ENCODE results near the gene DHRSX.
"Not testable (repeated sequence)": the region's sequence is repeated elsewhere in the genome, so short reads cannot be mapped to it uniquely, and the experiment has no call there.

DHRSX gene

GRCh38 chrX:2497961-2498780, 2.6 kb downstream of the DHRSX start:
- peak; percentile 66 for DNase-seq (ENCODE audit: low spot score)

DNA sequence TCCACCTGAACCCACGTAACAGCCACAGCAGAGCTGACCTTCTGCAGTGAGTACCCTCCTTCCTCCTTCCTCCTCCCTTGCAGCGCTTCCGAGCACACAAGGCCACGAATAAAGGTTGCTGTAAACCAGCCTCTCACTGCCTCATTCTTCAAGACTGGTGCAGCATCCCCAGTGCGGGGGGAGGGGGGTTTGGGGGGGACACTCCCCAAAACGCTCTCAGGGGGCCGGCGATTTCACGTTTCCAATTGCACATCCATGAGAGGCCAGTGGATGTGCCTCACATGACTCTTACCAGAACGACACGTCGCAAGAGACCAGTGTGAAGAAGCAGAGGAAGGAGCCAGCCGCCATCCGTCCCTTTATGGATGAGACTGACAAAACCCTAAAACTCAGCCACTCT, 5.2 kb downstream of the DHRSX start:
- no peak for DNase-seq (ENCODE audit: low spot score)

DNA sequence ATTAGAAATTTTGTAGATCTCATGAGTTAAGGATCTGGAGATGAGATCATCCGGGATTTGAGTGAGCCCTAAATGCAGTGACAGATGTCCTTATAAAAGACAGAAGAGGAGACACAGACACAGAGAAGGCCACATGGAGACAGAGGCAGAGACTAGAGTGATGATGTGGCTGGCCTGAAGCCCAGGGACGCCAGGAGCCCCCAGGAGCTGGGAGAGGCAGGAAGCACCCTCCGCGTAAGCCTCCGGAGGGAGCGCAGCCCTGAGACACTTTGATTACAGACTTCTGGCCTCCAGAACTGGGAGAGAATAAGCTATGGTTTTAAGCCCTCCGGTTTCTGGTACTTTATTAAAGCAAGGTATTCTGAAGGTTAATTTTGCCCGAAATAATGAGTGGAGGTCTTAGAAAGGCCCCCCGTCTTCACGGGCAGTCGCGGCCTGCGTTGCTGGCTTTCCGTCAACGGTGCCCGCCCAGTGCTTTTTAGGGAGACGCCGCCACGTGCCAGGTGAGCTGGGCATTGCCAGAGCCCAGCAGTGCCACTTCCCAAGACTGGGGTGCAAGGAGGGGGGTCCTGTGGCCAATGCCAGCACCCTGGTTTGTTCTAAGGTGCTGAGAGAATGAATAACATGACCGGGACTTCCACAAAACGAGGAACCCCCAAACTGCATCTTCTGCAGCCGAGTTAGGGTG, 8.1 kb downstream of the DHRSX start:
- no peak for DNase-seq (ENCODE audit: low spot score)

GRCh38 chrX:2490634-2491033, 10.1 kb downstream of the DHRSX start:
- no peak for DNase-seq (ENCODE audit: low spot score)

DNA sequence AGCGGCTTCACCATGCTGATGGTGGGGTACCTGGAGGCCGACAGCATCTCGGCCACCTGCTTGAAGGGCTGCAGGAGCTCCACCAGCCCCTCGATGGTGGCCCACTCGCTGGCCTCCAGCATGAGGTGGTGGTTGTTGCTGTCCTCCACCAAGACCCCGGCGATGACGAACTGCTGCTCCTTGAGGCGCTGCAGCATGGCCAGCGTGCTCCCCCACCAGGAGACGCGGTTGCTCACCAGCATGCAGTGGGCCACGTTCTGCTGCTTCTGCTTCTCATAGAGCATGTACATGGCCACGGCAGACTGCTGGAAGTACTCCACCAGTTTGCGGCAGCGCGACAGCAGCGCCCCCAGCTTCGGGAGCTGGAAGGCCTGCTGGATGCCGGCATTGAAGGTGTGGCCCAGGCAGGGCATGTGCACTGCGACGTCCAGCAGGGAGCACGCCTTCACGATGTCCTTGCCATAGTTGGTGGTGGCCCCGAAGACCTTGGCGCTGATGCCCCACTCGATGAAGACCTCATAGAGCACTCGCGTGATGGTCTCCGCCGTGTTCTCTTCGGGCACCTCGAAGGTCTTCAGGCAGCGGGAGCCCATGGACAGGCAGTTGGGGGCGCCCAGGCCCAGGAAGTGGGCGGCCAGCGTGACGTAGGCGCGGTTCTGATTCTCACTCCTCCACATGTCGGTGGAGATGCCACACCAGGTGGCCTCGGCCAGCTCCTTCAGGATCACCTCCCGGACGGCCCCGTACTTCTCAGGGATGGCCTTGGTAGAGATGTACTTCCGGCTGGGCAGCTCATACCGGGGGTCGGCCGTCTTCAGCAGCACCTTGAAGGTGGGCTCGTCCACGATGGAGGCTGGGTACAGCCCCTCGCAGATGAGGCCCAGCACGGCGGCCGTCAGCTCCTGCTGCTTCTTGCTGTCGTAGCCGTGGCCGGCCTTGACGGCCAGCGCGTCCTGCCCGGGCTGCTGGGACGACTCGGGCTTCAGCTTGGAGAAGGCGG, 11.0 kb downstream of the DHRSX start:
- DNase-seq (ENCODE audit: low spot score), result no peak

DNA sequence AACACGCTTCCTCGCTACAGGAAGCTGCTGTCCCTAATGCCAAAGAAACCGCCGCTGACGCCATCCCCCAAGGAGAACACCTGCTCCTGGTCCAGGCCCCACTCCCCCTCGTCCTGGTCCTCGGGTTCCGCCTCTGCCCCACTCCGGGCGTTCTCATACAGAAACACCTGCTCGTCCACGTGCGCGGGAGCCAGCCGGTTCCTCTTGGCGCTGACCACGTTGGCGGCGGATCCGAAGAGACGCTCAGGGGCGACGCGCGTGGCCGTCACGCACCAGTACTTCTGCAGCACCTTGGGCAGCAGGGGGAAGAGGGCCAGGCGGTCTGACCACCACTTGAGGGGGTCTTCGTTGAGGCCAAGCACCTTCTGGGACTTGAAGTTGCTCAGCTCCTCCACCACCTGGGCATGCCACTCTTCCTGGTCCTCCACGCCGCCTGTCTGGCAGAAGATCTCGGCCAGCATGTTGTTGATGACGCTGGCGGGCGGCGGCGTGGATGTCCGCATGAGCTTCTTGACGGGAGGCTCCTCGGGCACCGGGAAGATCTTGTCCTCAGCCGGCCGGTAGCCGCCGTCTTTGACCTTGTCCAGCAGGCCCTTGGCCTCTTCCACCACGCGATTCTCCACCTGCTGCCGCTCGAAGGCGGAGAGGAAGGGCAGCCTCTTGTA, 12.0 kb downstream of the DHRSX start:
- no peak for DNase-seq (ENCODE audit: low spot score)

GRCh38 chrX:2487366-2487765, 13.4 kb downstream of the DHRSX start:
- DNase-seq (ENCODE audit: low spot score), result no peak

DNA sequence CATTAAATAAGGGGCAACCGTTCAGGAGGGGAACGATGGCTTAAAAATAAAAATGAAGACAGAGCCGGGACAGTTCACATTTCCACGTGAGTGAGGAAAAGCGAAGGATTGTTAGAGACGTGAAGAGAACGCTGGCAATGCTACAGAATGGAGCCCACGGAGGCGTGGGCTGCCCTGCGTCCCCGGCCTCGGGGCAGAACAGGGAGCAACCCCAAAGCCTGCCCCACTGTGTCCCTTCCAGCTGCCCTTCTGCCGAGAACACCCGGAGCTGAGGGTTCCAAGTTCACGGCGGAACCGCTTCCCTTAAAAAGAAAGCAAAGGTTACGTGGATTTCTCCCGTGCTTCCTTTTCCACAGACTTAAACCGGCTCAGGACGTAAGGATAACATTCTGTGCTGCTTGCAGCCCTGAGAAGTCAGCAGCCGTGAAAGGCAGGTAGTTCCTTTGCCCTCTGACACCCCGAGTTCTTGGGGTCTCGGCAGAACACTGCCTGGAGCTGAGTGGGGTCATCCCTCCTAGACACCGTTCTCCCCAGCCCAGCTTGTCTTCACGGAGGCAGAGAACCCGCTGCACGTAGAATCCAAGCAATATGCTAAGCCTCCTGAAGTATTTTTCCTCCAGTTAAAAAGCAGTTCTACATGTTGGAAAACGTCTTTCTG, 14.2 kb downstream of the DHRSX start:
- DNase-seq (ENCODE audit: low spot score), result no peak

DNA sequence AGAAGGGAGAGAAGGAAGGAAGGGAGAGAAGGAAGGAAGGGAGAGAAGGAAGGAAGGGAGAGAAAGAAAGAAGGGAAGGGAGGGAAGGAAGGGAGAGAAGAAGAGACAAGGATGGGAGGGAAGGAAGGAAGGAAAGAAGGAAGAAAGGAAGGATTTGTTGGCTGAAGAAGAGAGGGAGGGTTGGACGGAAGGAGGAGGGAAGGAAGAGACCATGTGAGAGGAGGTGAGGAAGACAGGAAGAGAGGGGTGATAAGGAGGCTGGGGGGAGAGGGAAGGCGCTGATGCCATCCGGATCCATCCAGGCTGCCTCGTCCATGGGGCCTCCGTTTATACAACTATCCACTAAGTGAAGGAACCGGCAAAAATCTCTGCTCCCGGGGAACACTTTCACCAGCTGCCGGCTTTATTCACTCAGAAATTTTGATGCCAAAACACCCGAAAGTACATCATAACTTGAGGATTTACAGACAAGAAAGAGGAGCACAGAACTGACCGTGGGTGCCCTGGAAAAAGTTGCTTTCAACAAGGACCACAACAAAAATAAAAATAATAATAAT, 14.9 kb downstream of the DHRSX start:
- DNase-seq (ENCODE audit: low spot score), result no peak

DNA sequence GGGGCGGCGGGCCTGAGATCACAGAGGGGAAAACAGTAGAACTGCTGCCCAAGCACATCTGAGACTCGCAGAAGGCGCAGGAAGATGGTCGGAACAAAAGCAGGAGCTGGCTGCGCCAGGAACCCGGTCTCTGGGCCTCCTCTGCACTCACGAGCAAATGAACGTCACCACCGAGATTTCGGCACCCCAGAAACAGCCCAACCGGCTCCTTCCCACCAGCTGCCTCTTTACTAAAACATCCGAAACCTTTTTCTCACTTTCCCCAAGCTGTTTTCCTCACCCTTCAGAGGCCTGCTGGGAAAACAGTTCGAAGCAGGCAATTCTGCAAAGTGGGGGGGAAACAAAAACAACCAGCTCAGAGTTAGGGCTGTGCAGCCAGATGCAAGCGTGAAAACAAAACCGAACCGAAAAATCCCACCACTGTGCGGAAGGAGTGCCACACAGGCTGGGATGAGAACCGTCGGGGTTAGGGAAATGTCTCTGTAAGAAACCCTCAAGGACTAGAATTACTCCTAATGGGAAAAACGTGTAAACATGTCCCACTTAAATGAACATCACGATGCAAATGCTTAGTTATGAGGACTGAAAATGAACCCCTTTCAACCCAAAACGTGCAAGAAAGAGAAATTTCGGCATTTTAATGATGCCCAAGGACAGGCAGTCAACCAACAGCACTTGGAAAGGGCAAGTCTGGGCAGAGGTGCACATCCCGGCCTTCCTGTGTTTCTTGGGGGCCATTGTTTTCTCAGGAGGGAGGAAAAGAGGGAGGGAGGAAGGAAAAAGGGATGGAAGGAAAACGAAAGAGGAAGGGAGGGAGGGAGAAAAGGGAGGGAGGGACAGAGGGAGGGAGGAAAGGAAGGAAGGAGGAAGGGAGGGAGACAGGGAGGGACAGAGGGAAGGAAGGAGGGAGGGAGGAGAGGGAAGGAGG, 15.8 kb downstream of the DHRSX start:
- DNase-seq (ENCODE audit: low spot score), result no peak

- DNase-seq (ENCODE audit: low spot score), result no peak
Measured at GRCh38 chrX:2484256-2484655, 16.5 kb downstream of the DHRSX start.

DNA sequence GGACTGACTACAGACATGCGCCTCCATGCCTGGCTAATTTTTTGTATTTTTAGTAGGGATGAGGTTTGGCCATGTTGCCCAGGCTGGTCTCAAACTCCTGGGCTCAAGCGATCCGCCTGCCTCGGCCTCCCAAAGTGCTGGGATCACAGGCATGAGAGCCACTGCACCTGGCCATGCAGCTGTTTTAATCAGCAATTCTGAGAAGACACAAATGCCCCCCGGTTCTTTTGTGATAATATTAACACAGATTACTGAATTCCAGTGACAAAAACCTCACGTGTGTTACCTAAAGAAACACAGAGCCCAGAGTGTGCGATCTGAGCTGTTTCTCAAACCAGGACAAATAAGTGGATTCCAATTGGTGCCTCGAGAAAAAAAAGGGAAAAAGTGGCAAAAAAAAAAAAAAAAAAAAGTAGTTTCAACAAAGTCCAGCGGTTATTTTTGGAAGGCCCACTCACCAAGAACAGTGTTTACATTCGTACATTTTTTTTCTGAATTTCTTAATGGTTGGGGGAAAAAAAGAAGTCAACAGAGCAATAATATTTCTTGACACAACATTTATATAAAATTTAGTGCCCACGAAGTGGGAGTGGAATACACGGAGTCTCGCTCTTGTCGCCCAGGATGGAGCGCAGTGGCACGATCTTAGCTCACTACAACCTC, 17.2 kb downstream of the DHRSX start:
- DNase-seq (ENCODE audit: low spot score), result no peak

GRCh38 chrX:2481597-2481996, 19.2 kb downstream of the DHRSX start:
- not testable (repeated sequence) for DNase-seq (ENCODE audit: low spot score)

DNA sequence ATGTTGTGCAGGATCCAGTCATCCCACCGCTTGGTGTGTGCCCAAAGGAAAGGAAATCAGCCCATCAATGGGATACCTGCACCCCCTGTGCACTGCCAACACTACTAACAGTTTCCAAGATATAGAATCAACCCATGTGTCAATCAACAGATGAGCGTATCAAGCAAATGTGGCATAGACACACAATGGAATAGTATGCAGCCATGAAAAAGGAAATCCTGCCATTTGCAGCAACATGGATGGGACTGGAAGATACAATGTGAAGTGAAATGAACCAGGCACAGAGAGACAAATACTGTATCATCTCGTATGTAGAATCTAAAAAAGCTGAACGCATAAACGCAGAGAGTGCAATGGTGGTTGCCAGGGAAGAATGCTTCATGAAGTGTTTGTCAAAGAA, 20.8 kb downstream of the DHRSX start:
- not testable (repeated sequence) for DNase-seq (ENCODE audit: low spot score)

GRCh38 chrX:2479420-2479780, 21.4 kb downstream of the DHRSX start:
- DNase-seq (ENCODE audit: low spot score), result no peak

GRCh38 chrX:2478546-2479419, 22.0 kb downstream of the DHRSX start:
- DNase-seq (ENCODE audit: low spot score), result no peak

- not testable (repeated sequence) for DNase-seq (ENCODE audit: low spot score)
Measured at GRCh38 chrX:2477313-2477712, 23.5 kb downstream of the DHRSX start.

DNA sequence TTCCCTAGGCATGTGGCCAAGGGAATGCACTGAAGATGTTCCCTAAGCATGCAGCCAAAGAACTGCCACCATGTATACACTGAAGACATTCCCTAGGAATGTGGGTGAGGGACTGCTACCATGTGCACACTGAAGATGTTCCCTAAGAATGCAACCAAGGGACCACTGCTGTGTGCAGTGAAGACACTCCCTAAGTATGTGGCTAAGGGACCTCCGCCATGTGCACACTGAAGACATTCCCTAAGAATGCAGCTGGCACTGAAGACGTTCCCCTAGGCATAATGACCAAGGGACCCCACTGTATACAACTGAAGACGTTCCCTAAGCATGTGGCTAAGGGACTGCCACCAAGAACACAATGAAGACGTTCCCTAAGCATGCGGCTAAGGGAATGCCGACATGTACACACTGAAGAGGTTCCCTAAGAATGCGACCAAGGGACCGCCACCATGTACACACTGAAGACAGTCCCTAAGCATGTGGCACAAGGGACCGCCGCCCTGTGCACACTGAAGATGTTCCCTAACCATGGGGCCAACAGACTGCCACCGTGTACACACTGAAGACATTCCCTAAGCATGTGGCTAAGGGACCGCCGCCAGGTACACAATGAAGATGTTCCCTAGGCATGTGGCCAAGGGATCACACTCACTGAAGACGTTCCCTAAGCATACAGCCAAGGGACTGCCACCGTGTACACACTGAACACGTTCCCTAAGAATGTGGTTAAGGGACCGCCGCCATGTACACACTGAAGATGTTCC, 25.6 kb downstream of the DHRSX start:
- DNase-seq (ENCODE audit: low spot score), result no peak
